ENCODE measurements around the gene EHMT1. TPM values are rescaled to one million over a fixed set of nuclear protein-coding genes. Genes with fewer than 3 reads are reported as not detected.
"Not testable (repeated sequence)": the region's sequence is repeated elsewhere in the genome, so short reads cannot be mapped to it uniquely, and the experiment has no call there.

EHMT1 gene
- total and polyA plus RNA-seq, 2 experiments from 2014 or later = 162 to 177 TPM

GRCh38 chr9:137778336-137778735 is 159.5 kb downstream of the EHMT1 start (continued):
- TF ChIP-seq JUNB (IDR thresholded peaks at IDR 0.05; ENCODE audit: unreplicated experiment) = no peak
- no peak for TF ChIP-seq NANOG (IDR thresholded peaks at IDR 0.05; ENCODE audit: borderline replicate concordance)
- TF ChIP-seq ZNF462 (CRISPR knock-in tag; IDR thresholded peaks at IDR 0.05) = no peak
- no peak for TF ChIP-seq CREB1 (CRISPR knock-in tag; IDR thresholded peaks at IDR 0.05; ENCODE audit: low read depth)

- H3K79me2 ChIP-seq (replicated peaks; ENCODE audit: insufficient read depth) = peaks cover 4% of the 10 kb centered on the region
- H3K4me3 ChIP-seq = no peak overlapping the region
- H3K27ac Mint-ChIP-seq = no peak overlapping the region
- H3K4me1 ChIP-seq (ENCODE audit: insufficient read depth) = no peaks in the 10 kb centered on the region
- H3K36me3 Mint-ChIP-seq (ENCODE audit: low read depth) = peaks cover 35% of the 10 kb centered on the region
- H3K27me3 ChIP-seq (ENCODE audit: insufficient read depth) = no peaks in the 10 kb centered on the region
- H3K4me2 ChIP-seq = no peak overlapping the region
- H3K9me2 ChIP-seq (ENCODE audit: insufficient read depth) = no peaks in the 10 kb centered on the region
- TF ChIP-seq CREB1 (CRISPR knock-in tag; IDR thresholded peaks at IDR 0.05; ENCODE audit: low read depth) = no peak
- no peak for TF ChIP-seq STAT1 (IDR thresholded peaks at IDR 0.05; ENCODE audit: unreplicated experiment)
- TF ChIP-seq POLR2AphosphoS5 (IDR thresholded peaks at IDR 0.05; ENCODE audit: low read depth) = no peak
- no peak for TF ChIP-seq EZH2phosphoT487 (IDR thresholded peaks at IDR 0.05; ENCODE audit: unreplicated experiment)
- TF ChIP-seq ETS1 (IDR thresholded peaks at IDR 0.05) = no peak
- TF ChIP-seq JUNB (IDR thresholded peaks at IDR 0.05; ENCODE audit: unreplicated experiment) = no peak
- H3K9me3 Mint-ChIP-seq = no peaks in the 10 kb centered on the region; the same call in 2 of the 3 replicates
- no peaks in the 10 kb centered on the region for H3F3A ChIP-seq (replicated peaks; ENCODE audit: low read depth)
- H3K4me3 Mint-ChIP-seq = no peak overlapping the region
- H3K27me3 Mint-ChIP-seq (ENCODE audit: insufficient read depth, low read depth, poor library complexity) = peaks cover 11% of the 10 kb centered on the region
- H3K27ac ChIP-seq (ENCODE audit: low read depth) = no peak overlapping the region
- H4K20me1 ChIP-seq (replicated peaks; ENCODE audit: insufficient read depth) = peaks cover 13% of the 10 kb centered on the region
- ATAC-seq = no peak
- DNase-seq (ENCODE audit: low spot score) = no peak
- H3K4me1 Mint-ChIP-seq = no peaks in the 10 kb centered on the region; the same call in 2 of the 3 replicates
- no peak overlapping the region for H2AFZ ChIP-seq
- peaks cover 23% of the 10 kb centered on the region for H3K36me3 ChIP-seq (ENCODE audit: insufficient read depth)
Measured at GRCh38 chr9:137778914-137779313, 160.1 kb downstream of the EHMT1 start.

GRCh38 chr9:137780031-137780430 is 161.2 kb downstream of the EHMT1 start:
- not testable (repeated sequence) for H3K27me3 ChIP-seq (ENCODE audit: insufficient read depth); H3K4me3 Mint-ChIP-seq; H3F3A ChIP-seq (replicated peaks; ENCODE audit: low read depth); H2AFZ ChIP-seq; DNase-seq (ENCODE audit: low spot score); H3K27ac ChIP-seq (ENCODE audit: low read depth); H3K79me2 ChIP-seq (replicated peaks; ENCODE audit: insufficient read depth); H3K4me1 Mint-ChIP-seq; ATAC-seq; H3K4me3 ChIP-seq; H3K4me2 ChIP-seq; H3K9me3 Mint-ChIP-seq; H3K9me2 ChIP-seq (ENCODE audit: insufficient read depth); H3K4me1 ChIP-seq (ENCODE audit: insufficient read depth); H3K27ac Mint-ChIP-seq
- Histone ChIP-seq H4K20me1 (replicated peaks; ENCODE audit: insufficient read depth) (peaks cover 14% of the 10 kb centered on the region), H3K36me3 (ENCODE audit: insufficient read depth) (peaks cover 23% of the 10 kb centered on the region)
- peaks cover 41% of the 10 kb centered on the region for H3K36me3 Mint-ChIP-seq (ENCODE audit: low read depth)
- peaks cover 11% of the 10 kb centered on the region for H3K27me3 Mint-ChIP-seq (ENCODE audit: insufficient read depth, low read depth, poor library complexity)
